MCF 10A (cell line): ENCODE results near the gene PRAF2. TPM values are rescaled to one million over a fixed set of nuclear protein-coding genes. Genes with fewer than 3 reads are reported as not detected.

Experiments
- BruUV-seq: library from RNA; stranded (reverse); fragments of 400-500 nt; replicated peaks from 2 replicates; lab custom pipeline; 2021; lab: Mats Ljungman, UMichigan
- CTCF ChIA-PET: fragments of 300-600 bp; sonication (Branson Sonifier 250); formaldehyde crosslinking; extraction: SDS; loops from one replicate; lab custom pipeline; 2021; ENCODE audit warnings: antibody characterized with exemption, inconsistent platforms; lab: Yijun Ruan, JAX
- POLR2A ChIA-PET: fragments of 300-600, 350-650 bp; sonication (Branson Sonifier 250); formaldehyde crosslinking; extraction: SDS; loops from one replicate; lab custom pipeline; 2020; ENCODE audit warnings: antibody characterized with exemption, inconsistent platforms; lab: Yijun Ruan, JAX
- DNase-seq: peaks from one replicate; pipeline ENCODE4 v3.0.0-alpha.2; 2018; ENCODE audit not compliant: unreplicated experiment
- H3K27ac Mint-ChIP-seq: one replicate; pipeline ENCODE4 v1.8.0; 2022; ENCODE audit warnings: mild to moderate bottlenecking, low read depth, mixed read lengths; ENCODE audit not compliant: unreplicated experiment
- H3K27me3 Mint-ChIP-seq: one replicate; pipeline ENCODE4 v1.8.0; 2022; ENCODE audit warnings: mixed read lengths; ENCODE audit not compliant: insufficient read depth, unreplicated experiment
- H3K36me3 Mint-ChIP-seq: one replicate; pipeline ENCODE4 v1.8.0; 2022; ENCODE audit warnings: mild to moderate bottlenecking, moderate library complexity, mixed read lengths; ENCODE audit not compliant: insufficient read depth, unreplicated experiment
- H3K4me1 Mint-ChIP-seq: one replicate; pipeline ENCODE4 v1.8.0; 2022; ENCODE audit warnings: mixed read lengths; ENCODE audit not compliant: insufficient read depth, unreplicated experiment
- H3K4me3 Mint-ChIP-seq: one replicate; pipeline ENCODE4 v1.8.0; 2022; ENCODE audit warnings: mild to moderate bottlenecking, moderate library complexity, mixed read lengths; ENCODE audit not compliant: unreplicated experiment
- H3K9me3 Mint-ChIP-seq: one replicate; pipeline ENCODE4 v1.8.0; 2022; ENCODE audit warnings: mixed read lengths; ENCODE audit not compliant: unreplicated experiment
- intact Hi-C: fragments of 100-400 bp; cut with micrococcal nuclease; formaldehyde crosslinking; loops from 2 replicates; pipeline ENCODE4 v1.14.1; 2022
- total RNA-seq: library from RNA; stranded (reverse); gene quantifications from 2 replicates; pipeline ENCODE4 v1.2.3, GENCODE V29; 2022
- TF ChIP-seq, protein P1 (sequence below): fragments of 200-600 bp; IDR thresholded peaks from one replicate; pipeline ENCODE4 v1.8.0; 2022; ENCODE audit warnings: antibody characterized with exemption, mild to moderate bottlenecking; ENCODE audit not compliant: unreplicated experiment

The PRAF2 gene
- total RNA-seq, 1 experiment from 2014 or later, result 32.1 TPM

DNA sequence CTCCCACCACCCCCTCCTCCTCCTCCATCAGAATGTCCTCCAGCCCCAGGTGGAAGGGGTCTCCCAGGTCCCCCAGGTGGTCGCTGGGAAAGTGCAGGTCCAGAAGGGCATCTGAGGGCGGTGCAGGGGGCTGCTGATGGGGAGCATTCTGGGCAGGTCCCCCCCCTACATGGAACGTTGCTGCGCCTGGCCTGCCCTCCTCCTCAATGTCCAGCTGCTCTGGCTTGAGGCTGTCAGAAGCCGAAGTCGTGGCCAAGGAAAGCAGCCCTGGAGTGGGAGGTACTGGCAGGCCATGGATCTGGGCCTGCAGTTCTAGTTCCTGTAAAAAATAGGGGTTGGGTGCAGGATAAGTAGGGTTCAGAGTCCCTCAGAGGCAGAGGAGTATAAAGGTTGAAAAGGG lies 43.5 kb downstream of the PRAF2 start:
- peaks cover 63% of the 10 kb centered on the region for H3K36me3 Mint-ChIP-seq
- no peak overlapping the region for H3K27ac Mint-ChIP-seq
- BruUV-seq, result no TSS peak
- TF ChIP-seq, protein P1, sequence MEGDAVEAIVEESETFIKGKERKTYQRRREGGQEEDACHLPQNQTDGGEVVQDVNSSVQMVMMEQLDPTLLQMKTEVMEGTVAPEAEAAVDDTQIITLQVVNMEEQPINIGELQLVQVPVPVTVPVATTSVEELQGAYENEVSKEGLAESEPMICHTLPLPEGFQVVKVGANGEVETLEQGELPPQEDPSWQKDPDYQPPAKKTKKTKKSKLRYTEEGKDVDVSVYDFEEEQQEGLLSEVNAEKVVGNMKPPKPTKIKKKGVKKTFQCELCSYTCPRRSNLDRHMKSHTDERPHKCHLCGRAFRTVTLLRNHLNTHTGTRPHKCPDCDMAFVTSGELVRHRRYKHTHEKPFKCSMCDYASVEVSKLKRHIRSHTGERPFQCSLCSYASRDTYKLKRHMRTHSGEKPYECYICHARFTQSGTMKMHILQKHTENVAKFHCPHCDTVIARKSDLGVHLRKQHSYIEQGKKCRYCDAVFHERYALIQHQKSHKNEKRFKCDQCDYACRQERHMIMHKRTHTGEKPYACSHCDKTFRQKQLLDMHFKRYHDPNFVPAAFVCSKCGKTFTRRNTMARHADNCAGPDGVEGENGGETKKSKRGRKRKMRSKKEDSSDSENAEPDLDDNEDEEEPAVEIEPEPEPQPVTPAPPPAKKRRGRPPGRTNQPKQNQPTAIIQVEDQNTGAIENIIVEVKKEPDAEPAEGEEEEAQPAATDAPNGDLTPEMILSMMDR, result no peak
- POLR2A ChIA-PET, result interaction anchor here (1.5 kb wide), 1 partner anchor 10 kb away, joined by 5 read pairs; no protein-coding TSS in a partner anchor
- H3K27me3 Mint-ChIP-seq, result no peaks in the 10 kb centered on the region
- no peak overlapping the region for H3K4me3 Mint-ChIP-seq
- intact Hi-C loops, result no loop called here
- DNase-seq, result no peak
- CTCF ChIA-PET, result no interaction called here
- H3K4me1 Mint-ChIP-seq, result no peaks in the 10 kb centered on the region
- H3K9me3 Mint-ChIP-seq, result peaks cover 7% of the 10 kb centered on the region

DNA sequence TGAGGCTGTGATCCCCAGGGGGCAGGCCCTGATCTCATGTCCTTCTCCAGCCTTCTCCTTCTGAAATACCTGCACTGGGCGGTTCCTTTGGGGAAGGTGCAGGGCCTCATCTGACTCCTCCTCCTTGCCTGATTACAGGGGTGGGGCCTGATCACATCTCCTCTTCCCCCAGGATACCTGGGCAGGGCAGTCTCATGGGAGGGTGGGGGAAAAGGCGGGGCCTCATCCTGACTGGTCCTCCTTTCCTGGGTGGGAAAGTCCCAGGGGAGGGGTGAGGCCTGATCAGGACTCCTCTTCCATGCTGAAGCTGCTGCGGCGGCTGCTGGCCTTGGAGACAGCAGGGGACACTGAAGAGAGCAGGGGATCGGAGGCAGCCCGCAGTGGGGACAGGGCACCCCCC lies 43.9 kb downstream of the PRAF2 start:
- BruUV-seq, result no TSS peak
- Mint-ChIP-seq H3K27me3 (no peaks in the 10 kb centered on the region), H3K4me1 (no peaks in the 10 kb centered on the region), H3K4me3 (no peak overlapping the region), H3K36me3 (peaks cover 59% of the 10 kb centered on the region), H3K9me3 (peaks cover 7% of the 10 kb centered on the region), H3K27ac (no peak overlapping the region)
- DNase-seq, result peak; percentile 43
- CTCF ChIA-PET, result no interaction called here
- intact Hi-C loops, result no loop called here
- POLR2A ChIA-PET, result no interaction called here
- TF ChIP-seq, protein P1, result no peak

Other genes with a start within 250 kb of the PRAF2 start
- 0.25 TPM in 1 of 2 replicates, not detected in the other for gene ERAS, start 247.5 kb downstream of the PRAF2 start, total RNA-seq
- 5.0 and 6.3 TPM in 2 replicates for gene PCSK1N, start 238.4 kb downstream of the PRAF2 start, total RNA-seq
- 70.6 and 73.7 TPM in 2 replicates for gene TIMM17B, start 176.2 kb downstream of the PRAF2 start, total RNA-seq
- gene PQBP1, start 176.1 kb downstream of the PRAF2 start, total RNA-seq, result 126 and 150 TPM in 2 replicates
- 38.6 and 43.5 TPM in 2 replicates for gene SLC35A2, start 162.4 kb downstream of the PRAF2 start, total RNA-seq
- gene PIM2, start 155.0 kb downstream of the PRAF2 start, total RNA-seq, result 8.0 and 9.2 TPM in 2 replicates
- 35.1 and 38.7 TPM in 2 replicates for gene OTUD5, start 116.4 kb downstream of the PRAF2 start, total RNA-seq
- 0.86 and 1.8 TPM in 2 replicates for gene KCND1, start 102.2 kb downstream of the PRAF2 start, total RNA-seq
- 49.6 and 51.0 TPM in 2 replicates for gene GRIPAP1, start 71.7 kb downstream of the PRAF2 start, total RNA-seq
- 45.3 and 71.7 TPM in 2 replicates for gene TFE3, start 30.6 kb downstream of the PRAF2 start, total RNA-seq
- gene CCDC120, start 15.0 kb downstream of the PRAF2 start, total RNA-seq, result 10.3 and 14.4 TPM in 2 replicates
- 93.0 and 96.9 TPM in 2 replicates for gene WDR45, start 5.9 kb upstream of the PRAF2 start, total RNA-seq
- 22.0 and 24.4 TPM in 2 replicates for gene GPKOW, start 49.7 kb upstream of the PRAF2 start, total RNA-seq
- gene MAGIX, start 88.8 kb upstream of the PRAF2 start, total RNA-seq, result 0.52 and 0.84 TPM in 2 replicates
- gene PLP2, start 97.9 kb upstream of the PRAF2 start, total RNA-seq, result 292 and 308 TPM in 2 replicates
- gene PRICKLE3, start 112.4 kb upstream of the PRAF2 start, total RNA-seq, result 14.5 and 15.7 TPM in 2 replicates
- gene SYP, start 126.2 kb upstream of the PRAF2 start, total RNA-seq, result 0.75 and 0.79 TPM in 2 replicates
- gene CACNA1F, start 159.3 kb upstream of the PRAF2 start, total RNA-seq, result not detected in 2 replicates
- 11.0 and 11.5 TPM in 2 replicates for gene CCDC22, start 161.5 kb upstream of the PRAF2 start, total RNA-seq
- gene FOXP3, start 190.7 kb upstream of the PRAF2 start, total RNA-seq, result 0.26 and 0.32 TPM in 2 replicates
- gene PPP1R3F, start 195.8 kb upstream of the PRAF2 start, total RNA-seq, result 7.0 and 9.1 TPM in 2 replicates
- gene GAGE10, start 229.6 kb upstream of the PRAF2 start, total RNA-seq, result not detected in 2 replicates
- gene GAGE12J, start 248.0 kb upstream of the PRAF2 start, total RNA-seq, result not detected in 2 replicates